ENCODE results near the gene EPX.

DNA sequence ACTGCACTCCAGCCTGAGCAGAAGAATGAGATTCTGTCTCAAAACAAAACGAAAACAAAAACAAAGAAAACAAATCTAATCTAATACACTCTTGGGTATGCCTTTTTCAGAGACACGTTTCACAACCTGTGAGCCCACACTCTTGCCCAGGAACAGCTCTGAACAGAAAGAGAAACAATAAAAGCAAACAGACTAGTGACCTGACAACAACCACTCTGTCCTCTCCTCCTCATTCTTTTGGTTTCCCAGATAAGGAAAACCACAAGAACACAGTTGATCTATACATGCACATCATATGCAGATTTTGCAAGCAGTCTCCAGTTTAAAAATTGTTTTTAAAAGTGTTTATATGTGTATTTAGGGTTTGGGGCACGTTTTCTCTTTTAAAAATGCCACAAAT, 25.2 kb downstream of the EPX start:
- TF ChIP-seq ZNF70 (CRISPR knock-in tag; IDR thresholded peaks at IDR 0.05) (no peak), PPARA (CRISPR knock-in tag; IDR thresholded peaks at IDR 0.05; ENCODE audit: borderline replicate concordance) (no peak), ZFP30 (CRISPR knock-in tag; IDR thresholded peaks at IDR 0.05) (no peak), TOX (CRISPR knock-in tag; IDR thresholded peaks at IDR 0.05; ENCODE audit: borderline replicate concordance) (no peak), GLIS3 (CRISPR knock-in tag; IDR thresholded peaks at IDR 0.05) (no peak), ARNTL (CRISPR knock-in tag; IDR thresholded peaks at IDR 0.05; ENCODE audit: borderline replicate concordance, low read depth) (no peak), TCF4 (CRISPR knock-in tag; IDR thresholded peaks at IDR 0.05; ENCODE audit: borderline replicate concordance) (no peak), CSDC2 (CRISPR knock-in tag; IDR thresholded peaks at IDR 0.05) (no peak), RARB (CRISPR knock-in tag; IDR thresholded peaks at IDR 0.05) (no peak)
- TF ChIP-seq, protein P1, sequence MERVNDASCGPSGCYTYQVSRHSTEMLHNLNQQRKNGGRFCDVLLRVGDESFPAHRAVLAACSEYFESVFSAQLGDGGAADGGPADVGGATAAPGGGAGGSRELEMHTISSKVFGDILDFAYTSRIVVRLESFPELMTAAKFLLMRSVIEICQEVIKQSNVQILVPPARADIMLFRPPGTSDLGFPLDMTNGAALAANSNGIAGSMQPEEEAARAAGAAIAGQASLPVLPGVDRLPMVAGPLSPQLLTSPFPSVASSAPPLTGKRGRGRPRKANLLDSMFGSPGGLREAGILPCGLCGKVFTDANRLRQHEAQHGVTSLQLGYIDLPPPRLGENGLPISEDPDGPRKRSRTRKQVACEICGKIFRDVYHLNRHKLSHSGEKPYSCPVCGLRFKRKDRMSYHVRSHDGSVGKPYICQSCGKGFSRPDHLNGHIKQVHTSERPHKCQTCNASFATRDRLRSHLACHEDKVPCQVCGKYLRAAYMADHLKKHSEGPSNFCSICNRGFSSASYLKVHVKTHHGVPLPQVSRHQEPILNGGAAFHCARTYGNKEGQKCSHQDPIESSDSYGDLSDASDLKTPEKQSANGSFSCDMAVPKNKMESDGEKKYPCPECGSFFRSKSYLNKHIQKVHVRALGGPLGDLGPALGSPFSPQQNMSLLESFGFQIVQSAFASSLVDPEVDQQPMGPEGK (CRISPR knock-in tag; IDR thresholded peaks at IDR 0.05; ENCODE audit: borderline replicate concordance), result no peak
- TF ChIP-seq, protein P2, sequence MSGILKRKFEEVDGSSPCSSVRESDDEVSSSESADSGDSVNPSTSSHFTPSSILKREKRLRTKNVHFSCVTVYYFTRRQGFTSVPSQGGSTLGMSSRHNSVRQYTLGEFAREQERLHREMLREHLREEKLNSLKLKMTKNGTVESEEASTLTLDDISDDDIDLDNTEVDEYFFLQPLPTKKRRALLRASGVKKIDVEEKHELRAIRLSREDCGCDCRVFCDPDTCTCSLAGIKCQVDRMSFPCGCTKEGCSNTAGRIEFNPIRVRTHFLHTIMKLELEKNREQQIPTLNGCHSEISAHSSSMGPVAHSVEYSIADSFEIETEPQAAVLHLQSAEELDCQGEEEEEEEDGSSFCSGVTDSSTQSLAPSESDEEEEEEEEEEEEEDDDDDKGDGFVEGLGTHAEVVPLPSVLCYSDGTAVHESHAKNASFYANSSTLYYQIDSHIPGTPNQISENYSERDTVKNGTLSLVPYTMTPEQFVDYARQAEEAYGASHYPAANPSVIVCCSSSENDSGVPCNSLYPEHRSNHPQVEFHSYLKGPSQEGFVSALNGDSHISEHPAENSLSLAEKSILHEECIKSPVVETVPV (CRISPR knock-in tag; IDR thresholded peaks at IDR 0.05), result no peak
- TF ChIP-seq, protein P3, sequence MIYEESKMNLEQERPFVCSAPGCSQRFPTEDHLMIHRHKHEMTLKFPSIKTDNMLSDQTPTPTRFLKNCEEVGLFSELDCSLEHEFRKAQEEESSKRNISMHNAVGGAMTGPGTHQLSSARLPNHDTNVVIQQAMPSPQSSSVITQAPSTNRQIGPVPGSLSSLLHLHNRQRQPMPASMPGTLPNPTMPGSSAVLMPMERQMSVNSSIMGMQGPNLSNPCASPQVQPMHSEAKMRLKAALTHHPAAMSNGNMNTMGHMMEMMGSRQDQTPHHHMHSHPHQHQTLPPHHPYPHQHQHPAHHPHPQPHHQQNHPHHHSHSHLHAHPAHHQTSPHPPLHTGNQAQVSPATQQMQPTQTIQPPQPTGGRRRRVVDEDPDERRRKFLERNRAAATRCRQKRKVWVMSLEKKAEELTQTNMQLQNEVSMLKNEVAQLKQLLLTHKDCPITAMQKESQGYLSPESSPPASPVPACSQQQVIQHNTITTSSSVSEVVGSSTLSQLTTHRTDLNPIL (CRISPR knock-in tag; IDR thresholded peaks at IDR 0.05; ENCODE audit: low read depth), result no peak

Measured in SK-N-SH treated with all-trans-retinoic acid at 6 μM for 48 hours (cell line).